OCI-LY3 (cell line): ENCODE measurements around the gene SEZ6L.

Experiments used
- CTCF ChIP-seq: fragments of 200-600, 300-600 bp; sonication (generic); IDR thresholded peaks from 2 replicates; pipeline ENCODE4 v1.5.1; 2014; ENCODE audit warnings: antibody characterized with exemption, low read length, low read depth
- EZH2phosphoT487 ChIP-seq: fragments of 200-600 bp; shearing (Covaris generic); IDR thresholded peaks from 2 replicates; pipeline ENCODE4 v1.6.1; 2018; ENCODE audit warnings: antibody characterized with exemption, mixed run types, low read depth

GRCh38 chr22:26395926-26396325 is 226.7 kb downstream of the SEZ6L start:
- TF ChIP-seq CTCF (no peak), EZH2phosphoT487 (no peak)
